Ovary (tissue), 9 donors: ENCODE data around the gene PTGIS. TPM values are rescaled to one million over a fixed set of nuclear protein-coding genes. Genes with fewer than 3 reads are reported as not detected.

ENCODE experiments used
- DNase-seq, 5 donors: peaks; one replicate each; pipeline ENCODE4 v3.0.0-alpha.2; 2019 to 2020
- H3K27ac ChIP-seq, 2 donors: fragments of 200-600 bp; one replicate each; pipeline versions ENCODE4 v1.5.1 to v1.8.0; 2019 to 2022
- H3K27me3 ChIP-seq: fragments of 200-600 bp; one replicate; pipeline ENCODE4 v1.8.0; 2022
- H3K36me3 ChIP-seq: fragments of 200-600 bp; sonication (generic); one replicate; pipeline ENCODE4 v1.5.1; 2019
- H3K4me1 ChIP-seq: one replicate; pipeline ENCODE4 v1.8.1; 2013; ENCODE audit warnings: mild to moderate bottlenecking, moderate library complexity; ENCODE audit not compliant: insufficient read depth
- H3K4me3 ChIP-seq: fragments of 200-600 bp; sonication (generic); one replicate; pipeline ENCODE4 v1.5.1; 2017
- H3K9me3 ChIP-seq, 2 donors: fragments of 200-600 bp in 1 of 2; sonication (generic) in 1 of 2; one replicate each; pipeline versions ENCODE4 v1.5.1 to v1.8.1; 2013 to 2019; ENCODE audit warnings: mild to moderate bottlenecking in 1 of 2, moderate library complexity in 1 of 2
- CTCF ChIP-seq, 3 donors: fragments of 450-650 bp in 2 of 3; fragments of 200-600 bp in 1 of 3; IDR thresholded peaks; one replicate each; pipeline versions ENCODE4 v1.5.1 to v1.8.0; 2016 to 2022; ENCODE audit warnings: antibody characterized with exemption in 3 of 3, mild to moderate bottlenecking in 1 of 3
- EP300 ChIP-seq: sonication (generic); formaldehyde crosslinking; IDR thresholded peaks from one replicate; pipeline ENCODE4 v1.6.1; 2017; ENCODE audit warnings: antibody characterized with exemption
- POLR2A ChIP-seq: fragments of 450-650 bp; IDR thresholded peaks from one replicate; pipeline ENCODE4 v1.6.1; 2017; ENCODE audit warnings: antibody characterized with exemption, mild to moderate bottlenecking, moderate library complexity
- WGBS, 3 donors: extraction: QIAGEN DNeasy Blood & Tissue Kit in 1 of 3; methylation state at CpG; one replicate each; pipeline versions ENCODE4 v1.1.5 to v1.1.7; 2013 to 2017; 5-methylcytosine and 5-hydroxymethylcytosine counted together
- intact Hi-C, 4 donors: fragments of 100-400 bp; cut with DNase I; formaldehyde crosslinking; loops; one replicate each; pipeline versions ENCODE4 v1.11.0 to v1.15.1; 2022 to 2023
- polyA plus RNA-seq, 2 donors: library from polyadenylated mRNA; stranded (reverse); fragments of 200-250 nt in 1 of 2; fragments of 350-450 nt in 1 of 2; fragmentation: Illumina TruSeq in 1 of 2; extraction: RNeasy Lipid Tissue Mini Kit (QIAGEN cat#74804) in 1 of 2; gene quantifications; one replicate each; pipeline ENCODE4 v1.2.3, GENCODE V29; 2013 to 2014
- total RNA-seq, 7 donors: library from RNA; depleted of rRNA in 2 of 7; stranded (reverse); fragments of >200 nt in 2 of 7; fragmentation: NEBNext Ultra II Directional in 3 of 7; extraction: Animal tissue kit (Norgen Biotek cat#: 25700) in 3 of 7; gene quantifications; one replicate each; pipeline versions ENCODE4 v1.1.0 to v1.2.4, GENCODE V29; 2016 to 2023
- donor health status: DM: no; HTN: no; CAD: no; lungs with moderate emphysema.
- donor health status: DM: no; HTN: no; CAD: no.
- donor health status: Bipolar disorder and iron deficiency.
- donor health status: DM: yes; HTN: yes; CAD: no.
- donor health status: DM: no; HTN: no; CAD: no.
- donor health status: DM: yes; HTN: yes; CAD: no.

PTGIS gene
- total and polyA plus RNA-seq, 9 donors = 38.3 to 221 (median 130) TPM

GRCh38 chr20:49529470-49529869 lies 38.5 kb downstream of the PTGIS start:
- WGBS, 3 donors = 69 to 90% (median 85%) methylated on average over 5 of the region's 5 CpGs
- H3K27ac ChIP-seq = no peak overlapping the region
- no peak for DNase-seq
- no peaks in the 10 kb centered on the region for H3K27me3 ChIP-seq
- TF ChIP-seq POLR2A (no peak), CTCF (IDR thresholded peaks at IDR 0.05) (no peak), EP300 (no peak)
- H3K4me1 ChIP-seq = no peaks in the 10 kb centered on the region
- intact Hi-C loops = no loop called here
- no peaks in the 10 kb centered on the region for H3K36me3 ChIP-seq
- H3K4me3 ChIP-seq = no peak overlapping the region
- no peaks in the 10 kb centered on the region for H3K9me3 ChIP-seq

GRCh38 chr20:49526568-49526967 lies 41.4 kb downstream of the PTGIS start:
- H3K9me3 ChIP-seq = no peaks in the 10 kb centered on the region
- H3K27me3 ChIP-seq = no peaks in the 10 kb centered on the region
- no peak overlapping the region for H3K27ac ChIP-seq
- TF ChIP-seq EP300 = no peak
- TF ChIP-seq POLR2A = no peak
- no peak for TF ChIP-seq CTCF (IDR thresholded peaks at IDR 0.05)
- DNase-seq = no peak
- WGBS, 3 donors = 83 to 90% (median 84%) methylated on average over 2 of the region's 2 CpGs
- no peaks in the 10 kb centered on the region for H3K36me3 ChIP-seq
- H3K4me3 ChIP-seq = no peak overlapping the region
- H3K4me1 ChIP-seq = no peaks in the 10 kb centered on the region
- intact Hi-C loops = no loop called here

GRCh38 chr20:49526056-49526455 lies 41.9 kb downstream of the PTGIS start:
- Histone ChIP-seq H3K9me3 (no peaks in the 10 kb centered on the region), H3K4me3 (no peak overlapping the region), H3K4me1 (no peaks in the 10 kb centered on the region), H3K36me3 (no peaks in the 10 kb centered on the region), H3K27ac (no peak overlapping the region), H3K27me3 (no peaks in the 10 kb centered on the region)
- TF ChIP-seq CTCF (IDR thresholded peaks at IDR 0.05) (no peak), POLR2A (no peak), EP300 (no peak)
- no peak for DNase-seq
- intact Hi-C loops = no loop called here
- WGBS, 3 donors = 89 to 91% (median 91%) methylated on average over 6 of the region's 6 CpGs

GRCh38 chr20:49523767-49524360 lies 44.1 kb downstream of the PTGIS start:
- Histone ChIP-seq H3K4me1 (no peaks in the 10 kb centered on the region), H3K36me3 (no peaks in the 10 kb centered on the region), H3K27ac (no peak overlapping the region), H3K27me3 (no peaks in the 10 kb centered on the region), H3K4me3 (no peak overlapping the region), H3K9me3 (no peaks in the 10 kb centered on the region)
- 91 to 97% (median 92%) methylated on average over 8 of the region's 8 CpGs for WGBS, 3 donors
- intact Hi-C loops = no loop called here
- DNase-seq = no peak
- no peak for TF ChIP-seq POLR2A
- no peak for TF ChIP-seq CTCF (IDR thresholded peaks at IDR 0.05)
- no peak for TF ChIP-seq EP300
